ENCODE results near the gene RABGGTA. TPM values are rescaled to one million over a fixed set of nuclear protein-coding genes. Genes with fewer than 3 reads are reported as not detected.
A peak's percentile ranks its signal among the peaks of the same experiment; 100 is the strongest.
"Not testable (repeated sequence)": the region's sequence is repeated elsewhere in the genome, so short reads cannot be mapped to it uniquely, and the experiment has no call there.

Gene RABGGTA
- total RNA-seq, 1 experiment from 2014 or later = 11.6 TPM

- Histone ChIP-seq H3K27me3 (no peaks in the 10 kb centered on the region), H3K27ac (no peak overlapping the region), H3K36me3 (peaks cover 22% of the 10 kb centered on the region), H3K9me3 (replicated peaks) (no peaks in the 10 kb centered on the region), H3K4me3 (no peak overlapping the region), H3K4me1 (peaks cover 3% of the 10 kb centered on the region; the same call in 1 of the 2 replicates)
- no peak for DNase-seq
These were observed 37.0 kb downstream of the RABGGTA start for GRCh38 chr14:24234095-24235005.

GRCh38 chr14:24233538-24233866, 37.9 kb downstream of the RABGGTA start:
- Histone ChIP-seq H3K36me3 (peaks cover 17% of the 10 kb centered on the region), H3K9me3 (replicated peaks) (no peaks in the 10 kb centered on the region), H3K27ac (no peak overlapping the region), H3K4me1 (peaks cover 3% of the 10 kb centered on the region; the same call in 1 of the 2 replicates), H3K4me3 (peak overlapping the region; percentile 86), H3K27me3 (no peaks in the 10 kb centered on the region)
- no peak for DNase-seq

GRCh38 chr14:24232645-24233537, 38.5 kb downstream of the RABGGTA start, which contains the start of gene GMPR2:
TSS of gene GMPR2 (plus strand) at chr14:24232929. CDS start at chr14:24233254, 325 bp downstream.
- H3K36me3 ChIP-seq = peaks cover 17% of the 10 kb centered on the region
- H3K27me3 ChIP-seq = no peaks in the 10 kb centered on the region
- peak within 1 kb of the TSS; percentile 86 for H3K4me3 ChIP-seq
- peak within 1 kb of the TSS; percentile 74 for H3K27ac ChIP-seq
- H3K4me1 ChIP-seq = peaks cover 3% of the 10 kb centered on the region; the same call in 1 of the 2 replicates
- no peaks in the 10 kb centered on the region for H3K9me3 ChIP-seq (replicated peaks)
- peak; percentile 83 to 87 for DNase-seq

- H3K27ac ChIP-seq = peak within 1 kb of the TSS; percentile 74
- DNase-seq = peak; percentile 92 to 94
- no peaks in the 10 kb centered on the region for H3K9me3 ChIP-seq (replicated peaks)
- peaks cover 15% of the 10 kb centered on the region for H3K36me3 ChIP-seq
- H3K4me1 ChIP-seq = peaks cover 3% of the 10 kb centered on the region; the same call in 1 of the 2 replicates
- no peaks in the 10 kb centered on the region for H3K27me3 ChIP-seq
- peak within 1 kb of the TSS; percentile 86 for H3K4me3 ChIP-seq
These were observed 39.2 kb downstream of the RABGGTA start, which contains the start of gene NEDD8 for GRCh38 chr14:24232121-24232644. TSS of gene NEDD8 (minus strand) at chr14:24232367. CDS start at chr14:24232267, 100 bp downstream.

- no peaks in the 10 kb centered on the region for H3K9me3 ChIP-seq (replicated peaks)
- peak overlapping the region; percentile 86 for H3K4me3 ChIP-seq
- H3K36me3 ChIP-seq = peaks cover 8% of the 10 kb centered on the region
- peaks cover 3% of the 10 kb centered on the region; the same call in 1 of the 2 replicates for H3K4me1 ChIP-seq
- H3K27me3 ChIP-seq = no peaks in the 10 kb centered on the region
- H3K27ac ChIP-seq = peak overlapping the region; percentile 74
- no peak for DNase-seq
These were observed 39.9 kb downstream of the RABGGTA start for GRCh38 chr14:24231263-24232120.

GRCh38 chr14:24228902-24229301, 42.5 kb downstream of the RABGGTA start:
- Histone ChIP-seq H3K9me3 (replicated peaks) (no peaks in the 10 kb centered on the region), H3K27me3 (no peaks in the 10 kb centered on the region), H3K27ac (no peak overlapping the region), H3K36me3 (0 out of 2 replicates have a peak, but pooled peaks cover 2% of the 10 kb centered on the region), H3K4me1 (peaks cover 3% of the 10 kb centered on the region; the same call in 1 of the 2 replicates), H3K4me3 (no peak overlapping the region)
- DNase-seq = no peak

GRCh38 chr14:24226473-24226872, 44.9 kb downstream of the RABGGTA start:
- Histone ChIP-seq H3K4me1 (no peaks in the 10 kb centered on the region), H3K9me3 (replicated peaks) (no peaks in the 10 kb centered on the region), H3K4me3 (no peak overlapping the region), H3K27me3 (no peaks in the 10 kb centered on the region), H3K36me3 (0 out of 2 replicates have a peak, but pooled peaks cover 2% of the 10 kb centered on the region), H3K27ac (no peak overlapping the region)
- DNase-seq = no peak

- H3K27me3 ChIP-seq = no peaks in the 10 kb centered on the region
- no peak overlapping the region for H3K27ac ChIP-seq
- H3K4me1 ChIP-seq = no peaks in the 10 kb centered on the region
- no peak for DNase-seq
- no peaks in the 10 kb centered on the region for H3K9me3 ChIP-seq (replicated peaks)
- H3K36me3 ChIP-seq = 0 out of 2 replicates have a peak, but pooled peaks cover 2% of the 10 kb centered on the region
- H3K4me3 ChIP-seq = no peak overlapping the region
These were observed 46.8 kb downstream of the RABGGTA start for GRCh38 chr14:24224618-24225071.

- DNase-seq; H3K4me1 ChIP-seq; H3K27me3 ChIP-seq; H3K9me3 ChIP-seq (replicated peaks); H3K36me3 ChIP-seq; H3K27ac ChIP-seq; H3K4me3 ChIP-seq: not testable (repeated sequence)
These were observed 48.4 kb downstream of the RABGGTA start for GRCh38 chr14:24222987-24223386.

- Histone ChIP-seq H3K27ac (no peak overlapping the region), H3K36me3 (peaks cover 2% of the 10 kb centered on the region; the same call in 1 of the 2 replicates), H3K27me3 (no peaks in the 10 kb centered on the region), H3K4me1 (no peaks in the 10 kb centered on the region), H3K9me3 (replicated peaks) (no peaks in the 10 kb centered on the region), H3K4me3 (no peak overlapping the region)
- no peak for DNase-seq
These were observed 51.9 kb downstream of the RABGGTA start for GRCh38 chr14:24219521-24219920.

GRCh38 chr14:24219080-24219479, 52.3 kb downstream of the RABGGTA start:
- no peaks in the 10 kb centered on the region for H3K27me3 ChIP-seq
- H3K27ac ChIP-seq = no peak overlapping the region
- H3K9me3 ChIP-seq (replicated peaks) = no peaks in the 10 kb centered on the region
- H3K4me3 ChIP-seq = no peak overlapping the region
- H3K36me3 ChIP-seq = no peaks in the 10 kb centered on the region; the same call in 1 of the 2 replicates
- H3K4me1 ChIP-seq = no peaks in the 10 kb centered on the region
- DNase-seq = no peak

GRCh38 chr14:24216876-24217275, 54.5 kb downstream of the RABGGTA start:
- not testable (repeated sequence) for H3K36me3 ChIP-seq; H3K27me3 ChIP-seq; H3K4me1 ChIP-seq; DNase-seq; H3K9me3 ChIP-seq (replicated peaks); H3K27ac ChIP-seq; H3K4me3 ChIP-seq

- H3K27ac ChIP-seq = no peak overlapping the region
- no peaks in the 10 kb centered on the region; the same call in 1 of the 2 replicates for H3K36me3 ChIP-seq
- DNase-seq = no peak
- no peaks in the 10 kb centered on the region for H3K27me3 ChIP-seq
- peak overlapping the region; percentile 69 for H3K4me3 ChIP-seq
- no peaks in the 10 kb centered on the region for H3K9me3 ChIP-seq (replicated peaks)
- H3K4me1 ChIP-seq = no peaks in the 10 kb centered on the region
These were observed 55.1 kb downstream of the RABGGTA start for GRCh38 chr14:24216345-24216699.

Measured in SJCRH30 (cell line).